HPDE6-E6E7 (cell line): ENCODE results near the gene GAREM1.

Experiments
- DNase-seq: peaks from one replicate; pipeline ENCODE4 v3.0.0; 2011; ENCODE audit warnings: missing footprints; ENCODE audit errors: extremely low spot score

GAREM1 gene

DNA sequence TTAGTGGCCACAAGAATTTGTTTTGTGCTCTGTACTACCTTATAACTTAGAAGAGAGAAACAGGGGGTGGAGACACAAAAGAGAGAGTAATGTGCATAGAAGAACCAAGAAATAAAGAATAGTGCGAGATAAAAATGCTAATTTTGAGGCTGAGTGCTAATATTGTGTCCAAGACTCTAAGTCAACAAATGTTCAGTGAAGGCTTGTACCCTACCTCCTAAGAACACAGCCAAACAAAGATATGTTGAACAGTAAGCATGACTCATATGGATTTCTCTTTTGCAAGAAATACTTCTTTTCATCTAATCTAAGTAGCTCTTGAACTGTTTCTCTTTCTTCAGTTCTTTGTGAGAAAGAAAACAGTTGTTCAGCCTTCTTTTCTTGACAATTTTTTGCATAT, 45.2 kb downstream of the GAREM1 start:
- peak; percentile 31 for DNase-seq

DNA sequence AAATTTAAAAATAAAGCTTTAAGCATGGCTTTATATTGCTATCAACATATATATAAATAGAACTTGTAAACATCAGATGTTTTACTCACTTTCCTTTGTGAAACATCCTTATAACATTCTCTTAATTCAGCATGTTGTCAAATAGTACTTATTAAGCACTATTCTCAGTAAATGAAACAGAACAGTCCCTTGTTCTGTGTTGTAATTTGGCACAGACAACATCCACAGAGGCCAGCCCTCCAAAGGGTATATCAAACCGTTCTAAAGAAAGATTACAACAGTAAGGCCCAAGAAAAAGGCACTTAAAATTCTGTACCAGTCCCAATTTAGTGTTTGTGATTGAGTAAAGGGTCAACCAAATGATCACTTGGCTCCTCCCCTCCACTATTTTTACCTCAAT, 46.0 kb downstream of the GAREM1 start:
- no peak for DNase-seq

DNA sequence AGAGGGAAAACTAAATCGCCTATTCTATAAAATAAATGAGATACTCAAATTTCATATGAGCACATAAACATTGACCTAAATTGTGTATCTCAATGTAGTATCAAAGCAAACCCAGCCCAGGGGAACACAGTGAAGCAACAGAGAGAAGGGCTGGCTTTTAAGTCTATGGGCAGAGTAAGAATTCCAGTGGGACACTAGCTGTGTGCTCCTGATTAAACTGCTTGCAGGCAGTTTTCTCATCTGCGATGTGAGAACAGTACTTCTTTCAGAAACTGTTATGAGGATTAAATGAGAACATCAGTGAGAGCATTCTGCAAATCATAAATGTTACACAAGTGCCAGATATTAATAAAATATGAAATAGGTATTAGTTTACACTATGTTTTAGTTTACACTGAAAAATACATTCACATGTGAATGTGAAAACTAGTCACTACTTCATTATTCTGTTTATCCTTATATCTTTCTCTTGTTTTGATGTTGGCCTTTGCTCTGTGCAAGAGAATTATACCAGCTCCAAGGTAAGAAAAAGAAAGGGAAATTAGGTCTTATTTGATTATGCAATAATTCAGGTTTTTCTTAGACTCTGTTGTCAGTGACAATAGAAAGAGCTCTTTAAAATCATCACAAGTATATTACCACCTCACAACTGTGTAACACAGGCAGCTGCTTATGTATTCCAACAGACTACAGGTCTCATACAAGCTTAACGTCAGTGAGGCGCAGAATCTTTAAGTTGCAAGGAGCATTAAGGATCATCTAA, 47.5 kb downstream of the GAREM1 start:
- DNase-seq: no peak

DNA sequence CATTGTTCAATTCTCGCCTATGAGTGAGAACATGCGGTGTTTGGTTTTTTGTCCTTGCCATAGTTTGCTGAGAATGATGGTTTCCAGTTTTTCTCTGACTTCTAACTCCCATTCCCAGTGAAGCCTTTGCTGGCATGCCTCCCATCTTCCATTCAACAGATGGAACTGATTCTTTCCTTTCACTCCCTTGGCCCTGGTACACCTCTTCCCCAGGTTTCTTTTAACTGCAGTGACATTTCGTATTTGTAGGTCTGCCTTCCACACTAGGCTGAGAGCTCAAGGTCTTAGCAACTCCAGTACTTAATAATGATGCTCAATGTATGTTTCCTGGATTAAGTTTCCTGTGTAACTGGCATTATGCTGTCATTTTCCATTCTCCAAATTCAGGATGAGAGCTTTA, 48.5 kb downstream of the GAREM1 start:
- DNase-seq: no peak

DNA sequence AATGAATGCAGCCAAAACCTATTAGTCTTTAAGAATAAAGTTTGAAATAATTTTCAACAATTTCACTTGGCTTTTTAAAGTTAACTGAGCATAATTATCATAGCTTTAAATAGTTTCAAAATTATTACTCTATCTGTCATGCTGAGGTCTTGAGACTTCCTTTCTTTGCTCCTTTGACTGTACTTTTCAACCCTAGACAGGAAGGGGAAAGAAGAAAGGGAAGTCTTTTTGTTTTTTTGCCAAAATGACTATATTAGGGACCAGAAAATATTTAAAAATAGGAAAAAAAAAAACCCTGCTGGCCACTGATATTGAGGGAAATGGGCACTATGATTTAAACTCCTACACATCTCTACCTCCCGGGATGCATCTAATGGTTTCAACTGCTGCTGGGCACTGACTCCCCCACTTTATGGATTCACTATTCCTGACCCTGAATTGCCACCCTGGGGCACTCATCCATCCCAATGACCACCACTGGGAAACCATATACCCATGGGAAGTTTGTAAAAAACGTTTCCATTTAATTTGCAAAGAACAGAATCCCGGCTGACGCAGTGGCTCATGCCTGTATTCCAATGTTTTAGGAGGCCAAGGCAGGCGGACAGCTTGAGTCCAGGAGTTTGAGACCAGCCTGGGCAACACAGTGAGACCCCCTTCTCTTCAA, 50.5 kb downstream of the GAREM1 start:
- DNase-seq: no peak

DNA sequence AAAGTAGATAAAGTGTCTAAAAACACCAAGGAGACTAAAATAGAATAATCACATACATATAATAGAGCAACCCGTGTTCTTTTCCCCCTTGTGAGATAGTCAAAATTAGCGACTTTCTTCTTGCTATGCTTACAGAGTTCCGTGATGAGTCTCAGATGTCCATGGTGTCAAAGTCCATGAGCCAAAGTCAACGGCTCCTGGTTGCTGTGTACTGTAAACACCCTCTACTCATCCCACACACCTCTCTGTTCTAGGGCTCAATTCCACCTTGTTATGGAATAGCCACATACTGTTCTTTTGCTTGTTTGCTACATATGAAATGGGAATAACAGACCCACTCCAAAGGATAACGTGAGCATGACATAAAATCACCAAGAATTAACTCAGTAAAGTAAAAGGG, 52.5 kb downstream of the GAREM1 start:
- no peak for DNase-seq

DNA sequence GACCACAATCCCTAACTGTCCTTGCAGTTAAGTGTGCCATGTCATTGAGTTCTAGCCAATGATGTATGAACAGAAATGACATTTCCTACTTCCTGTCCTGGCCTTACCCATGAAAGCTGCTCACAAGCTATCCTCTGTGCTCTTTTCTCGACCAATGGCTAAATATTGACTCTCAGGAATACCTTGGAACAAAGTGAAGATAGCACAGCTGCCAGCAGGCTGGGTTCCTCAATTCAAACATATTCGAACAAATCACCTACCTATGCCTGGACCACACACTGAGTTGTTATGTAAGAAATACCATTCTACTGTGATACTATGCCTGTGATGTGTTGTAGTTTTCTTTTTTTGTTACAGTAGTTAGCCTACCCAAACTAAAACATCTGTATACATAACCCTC, 65.1 kb downstream of the GAREM1 start:
- no peak for DNase-seq

DNA sequence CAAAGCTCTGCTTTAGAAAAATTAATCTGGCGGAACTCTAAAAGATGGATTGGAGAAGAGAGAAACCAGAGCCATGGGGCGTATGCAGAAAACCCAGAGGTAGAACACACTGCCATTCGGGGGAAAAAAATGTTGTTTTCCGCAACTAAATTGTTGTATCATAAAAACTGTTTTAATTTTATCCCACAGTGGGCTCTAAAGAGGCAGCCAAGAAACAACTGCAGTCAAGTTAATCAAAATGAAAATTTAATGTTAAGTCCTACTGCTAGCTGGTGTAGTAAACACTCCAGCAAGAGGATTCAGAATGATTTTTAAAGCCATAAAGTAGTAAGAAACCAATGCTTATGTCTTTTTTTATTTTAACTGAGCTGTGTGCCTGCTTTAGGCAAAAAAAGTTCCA, 69.1 kb downstream of the GAREM1 start:
- no peak for DNase-seq

DNA sequence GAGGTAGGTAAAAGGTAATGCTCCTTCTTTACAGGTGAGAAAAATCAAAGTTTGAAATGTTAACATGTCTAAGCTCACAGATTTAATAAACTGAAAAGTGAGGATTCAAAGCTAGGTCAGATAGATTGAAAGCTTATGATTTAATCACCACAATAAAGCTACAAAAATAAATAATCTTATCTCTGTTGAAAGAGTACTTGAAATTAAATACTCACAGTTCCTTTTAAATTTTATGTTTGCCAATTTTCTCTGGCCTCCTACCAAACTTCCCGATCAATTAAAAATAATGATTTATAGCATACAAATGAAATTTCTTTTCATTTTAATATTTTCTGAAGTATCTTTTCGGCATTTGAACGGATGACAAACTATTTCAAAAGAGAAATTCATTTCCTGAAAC, 77.3 kb downstream of the GAREM1 start:
- no peak for DNase-seq

DNA sequence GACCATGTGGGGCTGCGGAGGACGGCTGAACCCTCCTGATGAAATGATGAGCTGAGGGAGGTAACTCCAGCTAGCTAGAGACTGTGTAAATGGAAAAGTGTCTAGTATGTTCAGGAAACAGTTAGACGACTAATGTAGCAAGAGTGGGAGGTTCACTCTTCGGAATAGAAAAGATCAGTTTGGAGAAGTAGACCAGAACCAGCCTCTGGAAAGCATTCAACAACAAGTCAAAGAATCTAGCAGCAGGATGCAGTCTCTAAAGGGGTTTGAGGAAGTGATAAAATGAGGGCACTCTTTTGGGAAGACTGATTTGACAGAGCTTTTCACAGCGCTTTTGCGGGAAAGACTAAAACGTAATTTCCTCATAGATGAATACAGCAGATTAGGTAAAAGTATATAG, 79.6 kb downstream of the GAREM1 start:
- DNase-seq: no peak

DNA sequence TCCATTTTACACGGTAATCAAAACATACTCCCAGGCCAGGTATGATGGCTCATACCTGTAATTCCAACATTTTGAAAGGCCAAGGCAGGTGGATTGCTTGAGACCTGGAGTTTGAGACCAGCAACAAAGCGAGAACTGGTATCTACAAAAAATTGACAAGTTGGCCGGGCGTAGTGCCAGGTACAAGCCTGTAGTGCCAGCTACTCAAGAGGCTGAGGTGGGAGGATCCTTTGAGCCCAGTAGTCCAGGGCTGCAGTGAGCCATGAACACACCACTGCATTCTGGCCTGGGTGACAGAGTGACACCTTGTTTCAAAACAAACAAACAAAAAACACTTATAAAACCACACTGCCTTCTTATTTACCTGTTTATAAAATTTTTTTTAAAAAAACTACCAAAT, 80.8 kb downstream of the GAREM1 start:
- DNase-seq: no peak

DNA sequence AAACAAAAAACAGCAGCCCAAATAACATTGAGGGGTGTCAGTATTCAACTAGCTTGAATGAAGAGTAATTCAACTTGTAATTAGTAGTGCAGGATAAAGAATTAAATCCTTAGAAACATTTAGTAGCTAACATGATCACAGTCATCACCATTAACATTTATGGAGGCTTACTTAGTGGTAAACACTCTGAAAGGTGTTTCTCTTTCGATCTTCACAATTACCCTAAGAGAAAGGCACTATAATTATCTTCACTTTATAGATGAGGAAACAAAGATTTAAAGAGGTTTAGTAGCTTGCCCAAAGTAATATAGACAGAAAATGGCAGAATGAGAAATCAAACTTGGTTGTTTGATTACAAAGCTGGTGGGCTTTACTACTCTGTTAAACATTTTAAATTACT, 81.5 kb downstream of the GAREM1 start:
- DNase-seq: no peak

DNA sequence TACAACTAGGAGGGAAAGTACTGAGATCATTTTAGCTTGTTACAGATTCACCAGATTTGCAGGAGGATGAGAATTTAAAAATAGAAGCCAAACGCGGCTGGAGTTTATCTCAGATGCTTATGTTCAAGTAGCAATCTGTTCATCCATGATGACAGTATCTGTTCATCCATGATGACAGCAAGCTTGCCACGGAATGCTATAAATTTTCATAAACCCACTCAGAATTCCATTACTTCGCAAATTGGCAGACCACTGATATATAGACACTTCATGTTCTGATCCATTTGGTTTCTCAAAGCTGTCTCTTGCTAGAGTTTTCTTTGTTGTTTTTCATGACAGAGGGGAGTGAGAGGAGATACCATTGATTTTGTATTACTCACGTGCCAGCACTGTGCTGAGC, 84.2 kb downstream of the GAREM1 start:
- DNase-seq: no peak

DNA sequence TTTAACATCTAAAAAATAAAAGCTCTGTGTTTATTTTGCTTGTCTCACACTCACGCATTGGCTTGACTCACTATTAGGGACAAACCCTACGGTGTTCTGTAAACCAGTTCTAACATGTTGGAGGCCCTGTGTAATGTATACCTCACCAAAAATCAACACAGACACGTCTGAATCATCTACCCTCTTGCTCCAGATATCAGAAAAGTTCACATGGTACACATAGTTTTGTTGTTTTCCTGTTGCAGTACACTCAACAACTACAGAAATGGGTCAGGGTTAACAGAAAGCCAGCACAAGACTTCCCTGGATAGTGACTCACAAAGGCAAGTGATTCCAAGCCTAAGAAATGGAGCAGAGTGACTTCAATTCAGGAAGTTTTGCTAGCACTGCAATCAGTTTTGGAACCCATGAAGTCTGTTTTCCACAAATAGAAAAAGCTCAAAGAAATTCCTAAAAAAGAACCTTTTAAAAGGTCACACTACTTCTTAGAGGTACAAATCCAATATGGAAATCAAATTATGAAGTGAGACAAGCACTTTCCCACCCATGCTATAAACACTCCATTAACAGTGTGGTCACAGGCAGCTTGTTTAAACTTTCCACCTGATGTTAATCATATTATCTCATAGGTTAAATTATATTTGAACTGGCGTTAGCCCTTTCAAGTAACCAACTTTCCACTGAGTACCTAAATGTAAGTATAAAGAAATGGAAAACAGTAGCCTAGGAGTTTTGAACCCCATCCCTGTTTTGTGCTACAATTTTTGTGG, 87.4 kb downstream of the GAREM1 start:
- peak; percentile 87 for DNase-seq

DNA sequence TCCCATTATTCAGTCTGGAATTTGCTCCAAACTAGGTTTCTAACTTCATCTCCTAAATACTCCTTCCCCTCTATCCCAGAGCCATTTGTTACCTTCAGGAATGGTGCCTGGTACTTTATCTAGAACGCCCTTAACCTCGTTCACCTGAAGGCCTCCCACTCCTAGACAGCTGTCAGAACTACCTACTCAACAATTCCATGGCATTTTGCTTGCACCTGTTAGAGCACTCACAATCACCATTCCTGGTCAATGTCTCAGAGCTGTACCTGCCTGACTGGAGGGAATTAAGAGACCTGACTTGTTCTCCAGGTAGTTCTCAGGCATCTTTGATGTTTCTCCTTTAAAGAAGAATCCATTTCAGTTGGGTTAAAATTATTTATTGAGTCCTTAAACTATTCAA, 88.9 kb downstream of the GAREM1 start:
- no peak for DNase-seq

DNA sequence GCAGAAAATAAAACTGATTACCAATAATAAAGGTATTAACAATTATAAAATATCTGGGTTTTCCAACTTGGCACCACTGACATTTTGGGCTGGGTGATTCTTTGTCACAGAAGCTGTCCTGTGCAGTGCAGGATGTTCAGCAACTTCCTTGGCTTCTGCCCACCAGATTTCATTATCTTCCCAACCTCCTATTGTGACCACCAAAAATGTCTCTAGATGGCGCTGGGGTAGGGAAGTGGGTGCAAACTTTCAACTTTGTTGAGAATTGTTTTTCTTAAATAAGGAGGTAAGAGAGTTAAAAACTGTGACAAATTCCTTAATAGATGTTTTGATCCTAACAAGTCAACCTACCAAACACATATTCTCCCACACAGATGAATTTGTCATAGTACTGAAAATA, 90.1 kb downstream of the GAREM1 start:
- no peak for DNase-seq

DNA sequence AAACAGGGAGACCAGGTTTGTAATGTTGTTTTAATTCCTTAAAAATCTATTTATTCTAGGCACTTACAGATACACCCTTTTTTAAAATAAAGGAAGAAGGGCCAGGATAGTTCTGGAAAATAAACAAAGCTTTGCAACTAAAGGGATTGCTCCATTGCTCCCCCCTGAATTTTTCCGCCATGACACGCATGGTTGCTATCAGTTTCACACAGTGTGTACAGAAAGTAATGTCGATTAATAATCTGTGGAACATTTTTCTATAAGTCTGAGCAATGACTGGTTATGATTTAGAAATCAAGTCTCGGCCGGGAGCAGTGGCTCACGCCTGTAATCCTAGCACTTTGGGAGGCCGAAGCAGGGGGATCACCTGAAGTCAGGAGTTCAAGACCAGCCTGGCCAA, 90.8 kb downstream of the GAREM1 start:
- DNase-seq: no peak

DNA sequence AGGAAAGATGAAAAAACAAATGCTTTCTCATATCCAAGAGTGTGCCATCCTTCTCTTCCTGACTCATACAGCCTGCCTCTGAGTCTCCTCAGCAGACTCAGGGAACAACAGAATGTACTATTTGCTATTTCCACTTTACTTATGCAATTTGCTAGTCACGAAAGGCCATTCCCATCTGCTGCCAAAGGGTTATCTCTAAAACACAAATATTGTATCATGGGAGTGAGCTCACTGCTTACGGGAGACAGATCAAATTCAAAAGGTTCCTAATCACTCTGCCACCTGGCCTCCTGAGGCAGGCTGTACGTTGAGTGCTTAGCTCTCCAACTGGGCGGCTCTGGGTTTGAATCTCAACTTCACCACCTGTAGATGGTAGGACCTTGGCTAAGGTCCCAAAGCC, 92.0 kb downstream of the GAREM1 start:
- no peak for DNase-seq

DNA sequence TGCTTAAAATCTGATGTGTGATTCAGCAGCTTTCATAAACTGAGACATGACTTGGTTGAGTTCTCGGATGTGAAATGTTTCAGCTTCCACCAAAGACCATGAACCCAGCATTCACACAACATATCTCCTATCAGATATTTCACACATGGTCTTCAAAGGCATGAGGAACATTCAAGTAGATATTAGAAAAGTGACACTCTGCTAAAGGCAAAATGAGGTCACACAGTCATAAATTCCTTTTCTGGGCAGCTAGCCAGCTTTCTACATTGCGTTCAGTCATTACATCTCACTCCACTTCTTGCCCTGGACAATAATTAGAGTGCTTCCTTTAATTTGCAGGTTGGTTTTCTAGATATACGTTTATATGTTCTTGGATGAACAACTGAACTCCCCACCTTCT, 96.7 kb downstream of the GAREM1 start:
- no peak for DNase-seq

DNA sequence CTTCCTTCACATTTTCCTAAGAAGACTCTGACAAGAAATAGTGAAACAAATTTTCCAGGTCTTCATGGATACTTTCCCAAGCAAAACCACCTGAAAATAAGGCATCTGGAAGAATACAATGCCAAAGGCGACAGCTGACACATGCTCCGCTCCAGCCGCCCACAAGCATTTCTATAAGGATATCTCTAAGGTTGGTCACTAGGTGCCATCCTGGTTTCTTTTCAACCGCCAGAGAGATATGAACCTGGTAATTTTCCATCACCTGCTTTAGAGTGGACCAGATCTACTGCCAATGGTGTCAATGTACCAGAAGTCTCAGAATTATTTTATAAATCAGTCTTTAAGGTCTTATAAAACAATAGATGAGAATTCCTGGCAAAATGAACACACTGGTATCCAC, 97.2 kb downstream of the GAREM1 start:
- no peak for DNase-seq

DNA sequence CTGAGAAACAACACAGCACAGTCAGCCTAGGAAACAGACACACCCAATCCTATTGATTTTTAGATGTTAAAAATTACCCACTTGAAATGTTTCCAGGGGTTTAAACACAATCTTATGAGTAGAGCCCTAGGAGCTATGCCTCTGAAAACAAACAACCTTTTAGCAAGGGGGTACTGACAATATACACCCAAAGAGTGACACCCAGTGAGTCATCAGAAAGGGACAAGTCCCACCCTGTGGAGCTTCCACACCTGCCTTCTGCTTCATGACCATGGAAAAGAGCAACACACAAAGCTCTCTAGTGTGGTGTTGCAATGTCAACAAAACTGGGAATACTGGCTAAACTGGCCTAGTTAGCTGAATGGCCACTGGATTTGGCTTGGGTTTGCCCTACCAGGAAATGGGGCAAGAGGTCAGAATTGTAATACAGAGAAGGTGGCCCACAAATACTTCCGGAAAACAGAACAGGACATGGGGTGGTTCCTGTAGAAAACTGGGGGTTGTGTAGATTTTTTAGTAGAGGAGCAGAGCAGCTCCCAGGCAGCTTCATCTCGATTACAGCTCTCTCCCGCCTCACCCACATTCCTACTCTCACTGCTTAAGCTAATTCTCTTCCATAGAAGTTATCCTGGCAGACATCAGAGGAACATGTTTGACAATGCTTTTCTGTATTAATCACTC, 98.2 kb downstream of the GAREM1 start:
- peak; percentile 61 for DNase-seq

DNA sequence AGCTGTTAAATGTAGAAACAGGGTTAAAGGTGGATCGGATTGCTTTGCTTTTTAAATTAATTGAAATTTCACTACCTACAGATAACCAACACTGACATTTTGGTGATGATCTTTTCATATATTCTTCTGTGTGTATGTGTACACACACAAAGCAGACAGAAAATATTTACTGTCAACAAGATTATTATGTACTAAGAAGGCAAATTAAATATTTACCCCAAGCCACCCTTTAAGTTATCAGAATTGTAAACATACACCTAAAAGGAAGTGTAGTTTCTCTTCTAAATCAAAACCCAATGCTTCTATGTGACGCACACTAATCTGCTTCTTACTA, 98.7 kb downstream of the GAREM1 start:
- no peak for DNase-seq

DNA sequence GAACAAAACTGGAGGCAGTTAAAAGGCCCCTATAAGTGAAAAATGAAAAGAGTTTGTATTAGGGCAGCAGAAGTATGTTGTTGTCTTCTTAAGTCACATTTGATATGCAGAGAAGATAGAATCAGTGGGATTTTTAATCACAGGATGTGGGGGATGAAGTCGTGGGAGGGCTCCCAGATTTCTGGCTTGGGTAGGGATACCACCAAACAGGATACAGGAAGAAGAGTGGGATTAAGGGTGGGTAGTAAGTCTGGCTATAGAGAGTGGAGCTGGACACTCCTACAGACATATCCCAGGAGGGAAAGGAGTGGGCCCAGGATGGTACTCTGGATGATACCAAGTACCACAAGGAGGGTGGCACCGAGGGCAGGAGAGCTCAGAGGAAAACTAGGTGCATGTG, 99.3 kb downstream of the GAREM1 start:
- no peak for DNase-seq
